CD4-positive, alpha-beta T cell treated with Interferon gamma for 1 hour (primary cell): Measurements from ENCODE around the gene PLPP7.
"Not testable (repeated sequence)": the region's sequence is repeated elsewhere in the genome, so short reads cannot be mapped to it uniquely, and the experiment has no call there.

Experiments
- DNase-seq: peaks from one replicate; pipeline ENCODE4 v3.0.0-alpha.2; 2020

The PLPP7 gene

GRCh38 chr9:131307974-131308373 is 18.5 kb downstream of the PLPP7 start:
- DNase-seq = no peak

DNA sequence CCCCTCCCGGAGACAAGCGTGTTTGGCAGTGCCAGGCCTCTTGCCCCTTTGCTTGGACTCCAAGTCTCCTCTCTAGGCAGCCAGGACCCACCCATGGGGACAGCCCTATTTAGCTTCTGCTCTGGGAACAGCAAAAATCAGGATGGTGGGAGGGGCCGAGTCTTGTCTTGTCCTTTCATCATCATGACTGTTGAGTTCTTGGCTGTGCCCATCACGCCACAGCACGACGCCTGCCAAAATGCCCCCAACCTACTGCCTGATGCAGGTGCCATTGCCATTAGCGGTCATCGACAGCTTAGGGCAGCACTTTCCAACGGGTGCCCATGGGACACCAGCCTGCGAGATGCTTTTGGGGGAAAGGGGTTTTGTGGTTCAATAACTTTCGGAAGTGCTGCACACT is 18.9 kb downstream of the PLPP7 start:
- DNase-seq = no peak

DNA sequence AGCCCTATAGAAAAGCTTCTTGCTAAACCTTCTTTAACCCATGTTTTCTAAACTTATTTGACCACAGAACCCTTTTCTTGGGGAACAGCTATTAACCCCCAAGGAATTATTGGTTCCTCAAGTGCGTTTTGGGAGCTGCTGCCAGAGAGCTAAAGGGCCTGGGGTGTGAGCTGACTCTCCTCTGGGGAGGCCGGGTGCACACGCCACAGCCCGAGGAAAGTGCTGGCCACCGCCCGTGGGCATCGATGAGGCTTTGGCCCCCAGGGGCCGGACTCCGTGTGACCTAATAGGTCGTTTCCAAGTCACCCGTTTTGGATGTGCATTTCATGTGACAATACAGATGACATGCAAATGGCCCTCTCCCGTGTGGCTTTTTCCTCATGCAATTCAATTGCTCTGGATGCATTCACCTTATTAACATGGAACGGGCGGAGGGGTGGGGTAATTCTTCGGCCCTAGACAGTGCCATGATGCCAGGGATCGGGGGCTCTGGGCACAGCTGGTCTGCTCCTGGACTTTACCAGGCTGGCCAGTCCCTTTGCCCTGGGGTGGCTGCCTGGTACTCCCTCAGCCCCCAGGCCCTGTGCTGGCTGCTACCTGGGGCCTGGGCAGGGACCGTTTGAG is 19.5 kb downstream of the PLPP7 start:
- no peak for DNase-seq

DNA sequence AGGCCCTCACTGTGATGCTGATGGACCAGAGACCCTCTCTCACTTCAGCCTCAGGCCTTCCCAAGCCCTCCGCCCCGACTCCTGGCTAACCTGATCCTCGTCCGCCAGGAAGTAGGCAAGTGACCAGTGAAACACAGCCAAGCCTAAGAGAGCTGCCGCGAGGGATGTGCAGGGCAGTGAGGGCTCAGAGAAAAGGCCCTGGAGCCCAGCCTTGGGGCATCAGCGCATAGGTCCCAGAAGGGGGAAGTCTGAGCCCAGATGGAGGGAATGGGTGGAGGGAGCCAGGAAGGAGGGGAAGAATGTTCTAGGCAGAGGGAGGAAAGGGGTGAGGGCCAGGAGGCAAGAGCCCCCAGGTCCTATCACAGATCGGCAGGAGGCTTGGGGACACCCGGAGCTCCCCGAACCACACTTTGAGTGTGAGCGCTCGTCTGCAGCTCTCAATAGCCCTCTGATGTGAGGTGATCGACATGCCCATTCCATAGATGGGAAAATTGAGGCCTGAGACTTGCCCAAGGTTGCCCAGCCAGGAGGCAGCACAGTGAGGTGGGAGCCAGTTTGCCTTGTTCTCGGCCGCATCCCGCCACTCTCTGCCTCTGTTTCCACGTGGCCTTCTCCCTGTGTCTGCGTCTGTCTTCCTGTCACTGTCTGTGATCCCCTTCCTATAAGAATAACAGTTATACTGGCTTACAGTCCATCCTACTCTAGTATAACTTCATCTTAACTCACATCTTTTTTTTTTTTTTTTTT is 20.2 kb downstream of the PLPP7 start:
- no peak for DNase-seq

GRCh38 chr9:131310833-131311554 is 21.5 kb downstream of the PLPP7 start:
- DNase-seq = peak; percentile 67

GRCh38 chr9:131312246-131312645 is 22.7 kb downstream of the PLPP7 start:
- DNase-seq = no peak

- no peak for DNase-seq
Measured at GRCh38 chr9:131312822-131313770, 23.6 kb downstream of the PLPP7 start.

DNA sequence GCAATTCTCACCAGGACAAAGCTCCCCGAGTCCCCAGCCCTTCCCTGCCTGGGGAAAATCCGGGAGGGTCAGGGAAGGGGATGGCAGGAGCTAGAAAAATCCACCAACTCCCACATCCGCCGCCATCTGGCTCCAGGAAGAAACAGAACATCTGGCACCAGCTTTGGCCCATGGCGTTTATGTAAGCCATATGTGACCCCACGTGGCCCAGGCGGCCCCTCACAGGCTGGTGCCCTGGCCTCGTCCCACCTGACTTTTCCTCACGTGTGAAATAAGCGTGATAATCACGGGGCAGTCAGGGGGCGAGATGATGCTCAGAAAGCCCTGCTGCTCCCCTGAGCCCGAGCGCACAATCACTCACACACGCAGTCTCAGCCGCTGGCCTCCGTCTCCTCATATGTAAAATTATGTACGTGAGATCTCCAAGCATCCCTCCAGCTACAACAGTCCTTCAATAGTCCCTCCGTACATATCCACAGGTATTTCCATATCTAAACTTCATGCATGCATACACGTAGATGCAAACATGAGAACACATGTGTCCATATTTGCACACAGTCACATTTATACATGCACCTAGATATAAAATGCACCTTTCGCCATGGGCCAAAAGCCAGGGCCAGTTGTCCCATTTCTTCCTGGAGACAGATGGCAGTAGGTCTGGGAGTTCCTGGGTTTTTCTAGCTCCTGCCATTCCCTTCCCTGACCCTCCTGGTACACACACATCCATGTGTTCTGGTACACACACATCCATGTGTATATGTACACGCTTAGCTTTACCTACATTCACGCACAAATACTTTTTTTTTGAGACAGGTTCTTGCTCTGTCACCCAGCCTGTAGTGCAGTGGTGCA is 28.9 kb downstream of the PLPP7 start:
- no peak for DNase-seq

DNA sequence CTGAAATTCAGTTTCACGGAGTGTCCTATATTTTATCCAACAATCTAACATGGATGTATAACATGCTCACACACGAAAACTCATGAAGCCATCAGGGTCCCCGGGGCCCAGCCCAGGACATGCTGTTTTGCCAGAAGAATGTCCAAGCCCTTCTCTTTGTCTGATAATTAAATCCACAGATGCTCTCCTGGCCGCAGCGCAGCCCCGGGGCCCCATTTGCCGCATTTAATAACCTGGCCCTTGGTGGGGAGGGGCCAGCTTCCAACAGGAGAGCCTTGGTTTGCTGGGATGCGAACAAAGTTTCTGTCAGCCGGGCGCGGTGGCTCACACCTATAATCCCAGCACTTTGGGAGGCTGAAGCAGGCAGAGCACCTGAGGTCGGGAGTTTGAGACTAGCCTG is 30.0 kb downstream of the PLPP7 start:
- no peak for DNase-seq

DNA sequence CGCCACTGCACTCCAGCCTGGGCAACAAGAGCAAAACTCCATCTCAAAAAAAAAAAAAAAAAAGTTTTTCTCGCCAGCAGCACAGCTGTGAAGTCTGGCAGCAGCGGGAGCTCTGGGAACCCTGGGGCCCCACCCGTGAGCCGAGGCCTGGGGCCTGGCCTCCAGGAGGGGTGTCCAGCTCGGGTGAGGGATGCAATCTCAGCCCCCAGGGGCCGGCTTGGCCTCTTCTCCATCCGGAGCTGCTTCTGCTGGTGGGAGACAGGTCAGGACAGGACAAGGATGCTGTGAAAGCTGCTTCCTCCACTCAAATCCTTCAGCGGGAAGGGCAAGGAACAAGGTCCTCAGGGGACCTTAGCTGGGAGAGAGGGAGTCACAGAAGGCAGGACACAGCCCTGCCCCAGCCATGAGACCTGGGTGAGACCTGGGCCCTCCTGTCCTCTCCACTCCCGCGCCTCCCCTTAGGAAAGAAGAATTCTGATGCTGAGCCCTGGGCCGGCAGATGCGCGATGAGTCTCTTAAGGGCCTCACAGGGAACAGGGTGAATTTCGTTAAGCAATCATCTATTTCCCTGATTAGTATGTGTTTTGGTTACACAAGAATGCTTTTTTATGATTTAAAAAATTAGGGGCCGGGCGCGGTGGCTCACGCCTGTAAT is 30.6 kb downstream of the PLPP7 start:
- DNase-seq = no peak

- no peak for DNase-seq
Measured at GRCh38 chr9:131323629-131324028, 34.1 kb downstream of the PLPP7 start.

- DNase-seq = no peak
Measured at GRCh38 chr9:131324736-131325679, 35.5 kb downstream of the PLPP7 start.

GRCh38 chr9:131329241-131329641 is 39.7 kb downstream of the PLPP7 start:
- DNase-seq = no peak

- no peak for DNase-seq
Measured at GRCh38 chr9:131330814-131331600, 41.5 kb downstream of the PLPP7 start.

- not testable (repeated sequence) for DNase-seq
Measured at GRCh38 chr9:131331996-131332395, 42.5 kb downstream of the PLPP7 start.

DNA sequence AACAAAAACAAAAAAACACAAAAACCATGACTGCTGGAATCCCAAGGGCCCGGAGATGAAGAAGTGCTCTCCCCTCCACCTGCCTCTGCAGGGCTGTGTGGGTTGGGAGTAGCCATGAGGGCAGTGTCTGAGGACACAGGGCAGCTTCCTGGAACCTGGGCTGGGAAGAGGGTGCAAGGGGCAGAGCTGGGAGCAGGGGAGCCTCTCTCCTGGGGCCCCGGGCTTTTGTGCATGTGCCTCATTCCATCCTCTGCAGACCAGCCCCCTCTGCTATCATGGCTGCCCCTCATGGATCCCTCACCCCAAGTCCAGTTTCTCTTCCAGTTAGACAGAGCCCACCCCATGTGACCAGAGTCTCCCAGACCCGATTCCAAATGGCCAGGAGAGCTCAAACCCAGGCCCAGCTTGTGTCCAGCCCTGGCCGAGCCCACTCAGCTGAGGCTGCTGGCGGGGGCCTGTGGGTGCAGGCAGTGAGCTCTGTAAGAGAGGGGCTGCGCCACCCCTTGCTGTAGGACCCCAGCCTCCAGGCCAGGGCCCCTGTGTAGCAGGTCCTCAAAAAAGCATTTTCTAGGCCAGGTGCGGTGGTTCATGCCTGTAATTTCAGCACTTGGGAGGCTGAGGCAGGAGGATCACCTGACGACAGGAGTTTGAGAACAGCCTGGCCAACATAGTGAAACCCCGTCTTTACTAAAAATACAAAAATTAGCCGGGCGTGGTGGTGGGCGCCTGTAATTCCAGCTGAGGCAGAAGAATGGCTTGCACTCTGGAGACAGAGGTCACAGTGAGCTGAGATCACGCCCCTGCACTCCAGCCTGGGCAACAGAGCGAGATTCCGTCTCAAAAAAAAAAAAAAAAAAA is 44.5 kb downstream of the PLPP7 start:
- no peak for DNase-seq

GRCh38 chr9:131334629-131335367 is 45.3 kb downstream of the PLPP7 start:
- no peak for DNase-seq

DNA sequence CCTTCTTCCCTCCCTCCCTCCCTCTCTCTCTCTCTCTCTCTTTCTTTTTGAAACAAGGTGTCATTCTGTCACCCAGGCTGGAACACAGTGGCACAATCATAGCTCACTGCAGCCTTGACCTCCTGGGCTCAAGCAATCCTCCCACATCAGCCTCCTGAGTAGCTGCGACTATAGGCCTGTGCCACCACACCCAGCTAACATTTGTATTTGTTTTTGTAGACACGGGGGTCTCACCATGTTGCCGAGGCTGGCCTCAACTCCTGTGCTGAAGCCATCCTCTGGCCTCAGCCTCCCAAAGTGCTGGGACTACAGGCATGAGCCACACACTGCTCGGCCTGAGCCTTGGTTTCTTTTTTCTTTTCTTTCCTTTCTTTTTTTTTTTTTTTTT is 45.8 kb downstream of the PLPP7 start:
- DNase-seq = no peak
